Limb (tissue), 2 donors: Measurements from ENCODE around the gene PUS3.
A peak's percentile ranks its signal among the peaks of the same experiment; 100 is the strongest.
"Not testable (repeated sequence)": the region's sequence is repeated elsewhere in the genome, so short reads cannot be mapped to it uniquely, and the experiment has no call there.

Experiments
- DNase-seq, 2 donors: peaks; one replicate each; pipeline ENCODE4 v3.0.0-alpha.2; 2016; ENCODE audit errors: extremely low spot score in 2 of 2

Gene PUS3

DNA sequence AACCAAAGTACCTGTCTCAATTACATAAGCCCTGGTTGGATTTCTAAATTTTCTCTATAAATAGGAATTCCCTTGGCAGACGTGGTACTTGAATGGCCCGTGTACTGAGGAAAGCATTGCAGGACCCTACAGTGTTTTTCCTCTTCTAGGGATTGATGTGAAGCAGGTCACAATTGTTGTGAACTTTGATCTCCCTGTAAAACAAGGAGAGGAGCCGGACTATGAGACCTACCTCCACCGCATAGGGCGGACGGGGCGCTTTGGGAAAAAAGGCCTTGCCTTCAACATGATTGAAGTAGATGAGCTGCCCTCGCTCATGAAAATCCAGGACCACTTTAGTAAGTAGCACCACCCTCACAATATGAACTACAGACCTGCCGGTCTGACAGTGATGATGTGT lies 18.0 kb upstream of the PUS3 start:
- DNase-seq, result no peak

DNA sequence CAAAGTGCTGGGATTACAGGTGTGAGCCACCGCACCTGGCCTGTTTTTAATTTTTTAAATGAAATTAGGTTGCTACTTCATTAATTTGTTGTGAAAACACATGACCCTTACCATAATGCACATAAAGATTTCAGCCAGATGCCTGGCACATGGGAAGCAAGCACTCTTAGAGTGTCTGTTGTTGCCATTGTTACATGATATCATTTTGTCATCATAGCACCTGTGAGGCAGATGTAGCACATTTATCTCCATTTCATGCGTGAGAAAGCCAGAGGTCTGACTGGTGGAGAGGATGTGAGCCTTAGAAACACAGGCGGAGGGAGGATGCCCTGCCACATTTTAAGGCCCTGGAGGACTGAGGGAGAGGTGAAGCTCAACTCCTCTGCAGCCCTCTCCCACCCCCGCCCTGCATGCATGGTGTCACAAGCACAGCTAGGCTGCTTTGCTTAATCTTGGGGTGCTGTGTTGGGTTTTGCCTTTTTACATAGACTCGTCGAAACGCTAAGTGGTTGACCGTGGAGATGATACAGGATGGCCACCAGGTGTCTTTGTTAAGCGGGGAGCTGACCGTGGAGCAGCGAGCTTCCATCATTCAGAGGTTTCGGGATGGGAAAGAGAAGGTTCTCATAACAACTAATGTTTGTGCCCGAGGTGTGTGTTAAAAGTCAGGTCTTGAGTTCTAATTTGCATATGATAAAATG lies 15.3 kb upstream of the PUS3 start:
- DNase-seq, result no peak

DNA sequence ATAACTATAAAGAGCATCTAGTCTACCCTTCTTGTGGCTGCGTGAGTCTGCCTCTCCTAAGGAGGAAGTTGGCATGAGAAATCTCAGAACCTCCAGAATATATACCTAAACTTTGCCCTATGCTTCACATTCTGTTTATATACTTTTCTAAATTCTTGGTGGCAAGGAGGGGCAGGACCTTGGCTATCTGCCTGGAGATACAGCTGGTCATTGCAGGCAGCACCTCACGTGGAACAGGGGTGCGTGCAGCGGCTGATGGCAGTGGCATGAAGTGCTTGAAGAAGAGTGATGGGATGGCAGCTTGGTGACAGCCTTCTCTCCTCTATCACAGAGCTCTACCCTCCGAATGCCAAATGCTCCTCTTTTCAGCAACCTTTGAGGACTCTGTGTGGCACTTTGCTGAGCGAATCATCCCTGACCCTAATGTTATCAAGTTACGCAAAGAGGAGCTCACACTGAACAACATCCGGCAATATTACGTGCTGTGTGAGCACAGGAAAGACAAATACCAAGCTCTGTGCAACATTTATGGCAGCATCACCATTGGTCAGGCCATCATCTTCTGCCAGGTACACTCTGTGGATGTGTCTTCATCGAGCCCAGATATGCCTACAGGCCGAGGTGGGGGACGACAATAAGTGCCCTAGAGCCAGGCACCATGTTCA lies 13.8 kb upstream of the PUS3 start:
- no peak for DNase-seq

DNA sequence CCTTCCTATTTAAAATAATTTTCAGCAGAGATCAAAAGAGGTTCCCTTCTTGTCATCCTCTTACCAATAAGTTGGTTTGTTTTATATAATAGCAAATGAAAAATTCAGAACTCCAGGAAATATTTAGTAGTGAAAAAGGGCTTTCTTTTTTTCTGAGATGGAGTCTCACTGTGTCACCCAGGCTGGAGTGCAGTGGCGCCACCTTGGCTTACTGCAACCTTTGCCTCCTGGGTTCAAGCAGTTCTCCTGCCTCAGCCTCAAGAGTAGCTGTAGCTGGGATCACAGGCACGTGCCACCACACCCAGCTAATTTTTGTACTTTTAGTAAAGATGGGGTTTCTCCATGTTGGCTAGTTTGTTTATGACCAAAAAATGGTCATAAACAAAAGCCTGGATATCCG lies 11.6 kb upstream of the PUS3 start:
- not testable (repeated sequence) for DNase-seq

DNA sequence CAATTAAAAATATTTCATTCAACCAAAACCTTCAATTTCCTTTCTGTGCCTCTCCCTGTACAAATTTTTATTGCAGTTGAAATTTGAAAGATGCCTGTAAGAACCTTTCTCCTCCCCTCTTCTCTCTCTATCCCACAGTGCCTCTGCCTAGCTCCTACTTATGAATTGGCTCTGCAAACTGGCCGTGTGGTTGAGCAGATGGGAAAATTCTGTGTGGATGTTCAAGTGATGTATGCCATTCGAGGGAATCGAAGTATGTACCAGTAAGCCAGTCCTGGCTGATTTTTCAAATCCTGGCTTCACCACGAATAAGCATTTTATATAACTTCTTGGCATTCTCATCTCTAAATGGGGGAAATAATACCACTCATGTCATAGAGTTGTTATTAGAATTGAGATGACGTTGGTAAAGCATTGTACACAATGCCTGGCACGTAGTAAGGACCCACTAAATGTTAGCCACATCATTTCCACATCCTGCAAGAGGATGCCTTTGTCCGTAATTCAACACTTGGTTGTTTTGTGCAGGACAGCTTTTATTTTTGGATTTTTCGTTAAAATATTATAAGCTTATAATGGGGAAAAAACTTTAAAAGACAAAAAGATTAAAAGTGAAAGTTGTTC lies 7.3 kb upstream of the PUS3 start:
- no peak for DNase-seq

DNA sequence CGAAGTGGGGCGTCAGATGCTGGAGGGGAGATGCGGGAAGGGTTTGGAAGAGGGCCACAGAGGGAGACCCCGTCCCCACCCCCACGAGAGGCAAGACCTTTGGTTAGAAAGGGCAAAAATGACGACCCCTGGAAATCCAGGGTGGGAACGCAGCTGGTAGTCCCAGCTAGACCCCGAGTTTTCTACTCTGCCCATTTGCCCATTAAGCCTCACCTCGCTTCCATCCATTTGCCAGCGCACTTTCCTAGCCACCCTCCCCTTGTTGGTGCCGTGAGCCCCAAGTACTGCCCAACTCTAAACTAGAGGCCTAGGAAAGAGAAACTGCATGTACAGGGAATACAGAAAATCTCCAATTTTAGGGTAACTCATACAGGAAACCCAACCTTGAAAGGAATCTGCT lies 1.7 kb upstream of the PUS3 start:
- DNase-seq, result no peak

DNA sequence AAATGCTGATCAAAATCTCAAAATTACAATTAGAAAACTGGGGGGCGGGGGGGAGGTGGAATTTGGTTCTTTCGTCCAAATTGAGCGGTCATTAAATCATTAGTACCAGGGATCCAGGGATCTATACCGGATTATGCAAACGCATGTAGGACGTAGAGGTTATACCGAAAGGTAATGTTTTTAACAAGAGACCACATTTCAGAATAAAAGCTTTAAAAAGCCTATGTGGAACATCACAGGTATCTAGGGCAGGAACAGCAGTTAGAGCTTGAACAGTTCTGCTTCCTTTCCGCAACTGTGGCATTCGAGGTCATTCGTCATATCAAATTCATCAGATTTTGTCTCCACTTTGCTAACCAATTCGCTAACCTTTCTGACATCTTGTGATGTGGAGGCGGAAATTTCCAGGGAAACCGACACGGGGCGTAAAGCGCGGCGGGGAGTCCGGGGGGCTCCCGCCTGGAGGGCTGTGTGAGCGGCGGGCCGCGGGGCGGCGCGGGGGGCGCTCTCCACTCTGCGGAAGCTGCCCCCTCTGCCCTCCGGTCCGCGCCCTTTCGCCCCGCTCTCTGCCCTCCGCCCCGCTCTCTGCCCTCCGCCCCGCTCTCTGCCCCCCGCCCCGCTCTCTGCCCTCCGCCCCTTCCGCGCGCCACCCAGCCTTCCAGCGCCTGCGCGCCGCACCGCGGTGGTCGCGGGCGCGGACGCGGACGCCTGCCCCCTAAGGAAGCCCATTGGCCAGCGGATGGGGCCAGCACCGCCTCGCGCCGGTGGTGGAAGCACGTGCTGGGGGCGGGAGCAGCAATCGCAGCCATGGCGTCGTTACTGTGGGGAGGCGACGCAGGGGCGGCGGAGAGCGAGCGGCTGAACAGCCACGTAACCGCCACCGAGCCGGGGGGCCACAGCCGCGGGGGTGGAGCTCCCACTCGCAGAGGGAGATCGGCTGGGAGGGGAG lies 979 bp upstream of the PUS3 start, which contains the start of gene DDX25:
TSS of gene DDX25 (plus strand) at position 798 of the 949 bp plus-strand sequence. CDS start at position 808, 10 bp downstream.
- peak in 1 of 2 donors; percentile 83 for DNase-seq

DNA sequence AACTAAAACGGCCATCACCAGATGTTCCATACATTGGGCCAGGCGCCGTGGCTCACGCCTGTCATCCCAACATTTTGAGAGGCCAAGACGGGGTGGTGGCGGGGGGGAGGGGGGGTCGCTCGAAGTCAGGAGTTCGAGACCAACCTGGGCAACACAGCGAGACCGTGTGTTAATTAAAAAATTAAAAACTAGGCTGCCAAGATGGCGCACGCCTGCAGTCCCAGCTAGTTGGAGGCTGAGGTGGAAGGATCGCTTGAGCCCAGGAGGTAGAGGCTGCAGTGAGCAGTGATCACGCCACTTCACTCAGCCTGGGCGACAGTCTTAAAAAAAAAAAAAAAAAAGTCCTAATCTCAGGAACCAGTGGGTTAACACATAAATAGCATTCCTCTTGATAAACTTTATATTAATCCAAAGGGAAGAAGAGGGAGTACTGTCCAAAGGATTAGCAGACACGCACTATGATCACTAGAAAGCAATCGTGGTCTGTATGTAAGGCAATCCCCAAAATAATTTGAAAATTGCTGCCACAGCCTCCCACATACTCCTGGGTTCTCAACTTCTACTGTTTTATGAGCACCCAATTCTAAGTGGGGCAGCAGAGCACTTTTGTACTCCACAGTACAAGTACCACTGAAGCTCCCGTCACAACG lies 604 bp downstream of the PUS3 start:
- no peak for DNase-seq

DNA sequence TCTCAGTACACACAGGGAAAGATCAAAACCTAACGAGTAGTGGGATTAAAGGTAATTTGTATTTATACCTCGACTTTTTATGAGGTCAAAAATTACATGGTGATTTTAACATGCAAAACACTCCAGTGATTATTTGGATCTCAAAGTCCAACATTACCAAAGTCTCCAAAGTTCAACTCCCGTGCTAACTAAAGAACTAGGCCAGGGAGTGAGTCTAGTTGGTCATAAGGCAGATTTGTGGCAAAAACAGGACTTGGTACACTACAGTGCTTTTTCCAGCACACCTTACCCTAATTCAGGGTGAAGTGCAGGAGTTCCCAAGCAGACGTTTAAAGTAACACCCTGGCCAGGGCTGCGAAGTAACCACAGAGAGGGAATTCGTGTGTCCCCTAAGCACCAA lies 1.1 kb downstream of the PUS3 start:
- no peak for DNase-seq

DNA sequence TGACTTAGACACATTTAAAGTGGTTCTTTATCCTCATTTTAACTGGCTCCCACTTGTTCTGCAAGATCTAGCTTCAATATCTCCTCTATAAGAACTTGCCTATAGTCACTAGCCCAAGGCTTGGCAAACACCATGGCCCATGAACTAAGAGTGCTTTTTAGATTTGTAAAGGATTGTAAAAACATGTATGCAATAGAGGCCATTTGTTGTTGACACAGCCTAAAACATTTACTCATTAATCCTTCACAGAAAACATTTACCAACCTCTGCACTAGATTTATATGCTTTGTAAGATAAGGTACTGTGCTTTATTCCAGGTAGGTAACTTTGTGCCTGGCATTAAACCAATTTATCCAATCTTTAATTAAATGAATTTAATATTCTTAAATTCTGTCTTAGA lies 10.0 kb downstream of the PUS3 start:
- DNase-seq, result no peak

DNA sequence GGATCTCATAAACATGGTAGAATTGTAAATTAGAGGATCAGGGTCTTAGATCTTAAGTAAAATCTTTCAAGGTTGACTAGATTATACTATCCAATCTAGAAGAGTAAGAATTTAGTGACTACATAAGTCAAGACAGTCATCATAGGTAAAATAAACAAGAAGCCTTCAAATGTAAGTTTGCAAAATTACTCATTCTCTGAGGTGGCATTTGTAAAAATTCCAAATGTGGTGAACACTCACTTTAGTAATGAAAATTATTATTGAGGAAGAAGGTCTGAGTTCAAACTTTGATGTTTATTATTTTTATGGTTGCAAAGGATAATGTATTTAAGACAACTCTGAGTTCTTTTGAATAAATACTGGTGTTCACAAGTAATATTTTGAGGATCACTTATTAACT lies 10.9 kb downstream of the PUS3 start:
- no peak for DNase-seq

DNA sequence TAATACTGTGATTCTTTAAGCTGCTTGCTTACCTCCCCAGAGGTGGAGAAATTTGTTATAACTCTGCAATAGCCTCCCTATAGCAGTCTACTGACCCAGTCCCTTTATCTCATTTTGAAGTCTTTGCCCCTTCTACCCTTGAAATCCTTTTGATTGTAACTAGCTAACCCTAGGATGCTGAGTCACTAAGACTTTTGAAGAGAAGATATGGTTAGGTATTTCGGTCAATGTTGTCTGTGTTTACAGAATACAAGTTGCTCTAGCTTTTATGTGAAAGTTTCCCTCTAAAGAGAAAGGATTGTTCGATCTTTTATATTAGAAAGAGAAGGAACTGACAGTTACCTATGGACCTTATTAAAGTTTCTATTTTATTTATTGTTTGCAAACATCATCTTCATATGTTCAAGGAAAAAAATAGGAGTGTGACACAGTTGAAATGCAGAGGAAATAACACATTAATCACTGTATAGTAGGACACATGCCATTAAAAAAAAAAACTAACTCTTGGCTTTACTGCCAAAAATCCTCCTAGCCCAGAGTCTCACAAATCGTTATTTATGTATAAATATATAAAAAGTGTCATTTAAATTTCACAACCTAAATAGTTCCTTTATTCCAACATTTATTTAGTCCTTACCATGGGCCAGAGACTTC lies 12.4 kb downstream of the PUS3 start:
- no peak for DNase-seq

DNA sequence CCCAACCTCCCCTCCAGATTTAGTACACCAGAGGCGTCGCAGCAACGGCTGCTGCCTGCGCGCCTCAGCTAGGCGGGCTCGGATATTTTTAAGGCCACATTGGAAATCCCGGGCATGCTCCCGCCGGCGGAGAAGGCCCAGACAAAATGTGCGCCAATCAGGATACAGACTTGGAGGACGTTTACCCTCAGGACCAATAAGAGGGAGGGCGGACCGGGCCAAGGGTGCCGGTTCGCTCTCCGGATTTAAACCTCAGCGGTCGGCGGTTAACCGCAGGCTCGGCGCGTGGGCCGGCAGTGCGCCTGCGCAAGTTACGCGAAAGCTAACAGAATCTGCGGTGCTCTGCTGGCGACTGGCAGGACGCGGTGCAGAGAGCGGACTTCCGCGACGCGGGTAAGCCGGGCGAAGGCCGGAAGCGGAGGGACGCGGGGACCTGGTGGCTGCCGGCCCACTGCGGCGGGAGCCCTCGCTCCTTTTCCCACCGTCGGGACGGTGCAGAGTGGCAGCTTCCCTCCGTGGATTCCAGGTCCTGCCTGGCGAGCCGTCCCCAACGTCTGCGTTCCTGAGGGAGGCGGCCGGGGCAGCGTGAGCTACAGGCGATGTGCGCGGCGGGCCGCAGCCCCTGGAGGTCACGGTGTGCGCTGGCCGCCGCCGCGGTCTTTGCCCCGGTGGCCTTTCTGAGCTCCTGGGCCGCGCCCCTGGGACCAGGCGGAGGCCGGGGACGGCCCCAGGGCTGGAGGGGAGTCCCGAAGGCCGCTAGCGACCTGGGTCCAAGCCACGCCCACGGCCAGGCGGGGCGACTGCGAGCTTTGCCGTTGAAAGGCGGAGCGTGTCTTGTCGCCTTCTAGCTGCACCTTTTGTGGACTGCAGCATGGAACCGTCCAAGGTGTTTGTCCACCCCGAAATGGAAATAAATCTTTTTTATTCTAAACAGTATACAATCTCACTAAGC lies 15.4 kb downstream of the PUS3 start, which contains the start of gene HYLS1:
TSS of gene HYLS1 (plus strand) at position 296 of the 952 bp plus-strand sequence. CDS start 11,701 bp downstream, outside the sequence.
- peak; percentile 93 to 94 for DNase-seq

DNA sequence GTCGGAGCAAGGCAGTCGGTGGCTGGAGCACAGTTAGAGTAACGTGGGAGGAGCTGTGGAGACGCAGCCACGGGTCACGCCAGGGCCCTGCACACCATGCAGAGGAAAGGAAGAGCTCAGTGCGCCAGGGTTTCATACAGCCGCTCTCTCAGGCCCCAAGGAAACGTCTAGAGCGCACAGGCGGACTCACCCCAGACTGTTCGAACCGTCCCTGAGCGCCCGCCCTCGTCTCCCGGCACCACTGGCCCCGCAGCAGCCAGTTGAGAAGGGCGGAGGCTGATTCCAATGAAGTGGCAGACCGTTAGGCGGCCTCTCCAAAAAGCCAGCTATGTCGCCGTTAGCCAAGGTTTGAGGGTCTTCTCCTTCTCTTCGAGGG lies 16.0 kb downstream of the PUS3 start:
- DNase-seq, result peak in 1 of 2 donors; percentile 8

DNA sequence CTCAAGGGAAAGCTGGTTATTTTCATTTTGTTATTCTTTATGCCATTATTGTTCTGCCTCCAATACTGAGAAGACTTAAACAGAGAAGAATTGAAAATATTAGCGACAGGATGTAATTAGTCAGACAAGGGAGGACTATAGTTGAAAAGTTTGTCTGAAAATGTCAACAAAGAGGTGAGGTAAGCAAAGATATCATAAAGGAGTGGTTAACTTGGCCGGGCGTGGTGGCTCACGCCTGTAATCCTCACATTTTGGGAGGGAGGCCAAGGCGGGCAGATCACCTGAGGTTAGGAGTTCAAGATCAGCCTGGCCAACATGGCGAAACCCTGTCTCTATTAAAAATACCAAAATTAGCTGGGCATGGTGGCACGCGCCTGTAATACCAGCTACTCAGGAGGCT lies 19.6 kb downstream of the PUS3 start:
- DNase-seq, result no peak

DNA sequence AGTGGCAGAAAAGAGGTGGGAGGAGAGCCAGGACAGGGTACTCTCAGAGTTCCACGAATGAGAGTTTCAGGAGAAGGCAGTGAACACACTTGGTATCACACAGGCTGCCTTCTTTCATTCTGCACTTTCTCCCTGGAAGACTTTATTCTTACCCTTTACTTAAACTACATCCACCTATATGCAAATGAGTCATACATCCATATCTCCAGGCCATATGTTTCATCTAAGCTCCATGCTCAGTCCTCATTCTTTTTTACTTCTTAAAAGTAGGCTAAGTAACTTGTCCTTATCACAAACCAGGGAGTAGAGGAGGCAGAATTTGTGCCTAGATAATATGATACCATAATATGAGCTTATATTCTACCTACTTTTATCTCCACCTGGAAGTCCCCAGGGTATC lies 21.7 kb downstream of the PUS3 start:
- DNase-seq, result no peak

DNA sequence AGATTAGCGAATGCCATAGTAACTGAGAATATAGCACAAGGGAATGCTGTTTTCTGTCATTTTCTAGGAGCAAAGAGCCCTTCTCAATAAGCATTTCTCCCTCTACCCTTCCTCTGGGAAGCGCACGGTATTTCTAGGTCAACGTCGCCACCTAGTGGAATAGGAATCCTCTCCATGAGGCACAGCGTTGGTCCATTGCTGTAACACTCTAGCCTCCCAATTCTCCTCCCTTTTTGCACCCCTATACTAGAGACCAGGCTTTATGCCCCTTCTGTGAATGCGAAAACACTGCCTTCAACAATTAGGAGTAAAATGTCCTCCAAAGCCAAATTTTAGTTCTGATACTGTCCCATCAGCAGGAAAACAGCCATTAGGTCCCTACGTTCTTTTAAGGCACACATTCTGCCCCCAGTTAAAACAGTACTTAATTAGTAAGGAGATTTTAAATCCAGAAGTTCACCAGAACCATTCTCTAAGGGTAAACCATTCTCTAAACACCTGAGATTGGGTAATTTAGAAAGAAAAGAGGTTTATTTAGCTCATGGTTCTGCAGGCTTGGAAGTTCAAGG lies 28.4 kb downstream of the PUS3 start:
- peak; percentile 70 to 78 for DNase-seq

DNA sequence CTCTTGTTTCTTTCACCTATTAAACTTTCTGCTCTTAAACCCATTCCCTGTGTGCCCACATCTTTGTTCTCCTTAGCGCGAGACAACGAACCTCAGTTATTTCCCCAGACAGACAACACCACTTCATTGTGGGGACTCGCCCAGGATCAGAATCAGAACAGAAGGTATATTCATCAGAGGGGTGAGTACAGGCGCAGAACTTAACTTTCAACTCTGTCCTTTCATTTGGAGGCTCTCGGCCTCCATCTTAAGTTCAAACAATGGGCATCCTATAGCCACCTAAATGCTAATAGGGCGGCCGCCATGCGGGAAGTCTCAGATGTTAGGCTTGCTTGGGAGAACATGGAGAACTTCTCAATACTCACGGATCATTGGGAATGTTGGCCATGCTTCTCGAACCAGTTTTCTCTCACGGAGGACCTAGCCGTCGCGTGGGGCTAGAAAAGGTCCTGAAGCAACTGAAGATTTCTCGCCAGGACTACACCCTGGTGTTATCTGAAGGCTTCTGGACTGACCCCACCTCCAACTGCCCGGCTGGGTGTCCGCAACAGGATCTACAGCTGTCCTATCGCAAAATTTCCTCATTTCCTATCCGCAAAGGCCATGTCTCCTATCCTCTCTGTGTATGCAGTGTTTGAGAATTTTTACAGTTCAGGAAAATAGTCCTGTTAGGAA lies 29.0 kb downstream of the PUS3 start:
- DNase-seq, result no peak

DNA sequence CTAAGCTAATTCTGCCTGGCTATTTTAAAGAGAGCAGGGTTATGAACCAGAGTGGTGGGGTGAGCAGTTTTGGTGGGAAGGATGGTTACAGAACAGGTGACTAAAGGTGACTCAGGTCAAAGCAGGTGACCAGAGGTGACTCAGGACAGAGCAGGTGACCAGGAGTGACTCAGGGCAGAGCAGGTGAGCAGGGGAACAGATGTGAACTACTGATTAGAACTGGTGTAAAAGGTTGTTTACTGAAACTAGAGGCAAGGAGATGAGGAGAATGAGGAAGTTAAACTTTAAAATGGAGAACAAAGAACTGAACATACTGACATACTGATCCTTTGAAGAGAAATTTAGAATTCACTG lies 30.9 kb downstream of the PUS3 start:
- DNase-seq, result no peak
